Right ventricle myocardium inferior (tissue), 1 donor: ENCODE data around the gene CAMSAP3. TPM values are rescaled to one million over a fixed set of nuclear protein-coding genes. Genes with fewer than 3 reads are reported as not detected.
"Not testable (repeated sequence)": the region's sequence is repeated elsewhere in the genome, so short reads cannot be mapped to it uniquely, and the experiment has no call there.

Experiments
- ATAC-seq: fragments of 200-7000 bp; cut with Tn5 transposase; one replicate; pipeline ENCODE4 v1.9.1; 2020; ENCODE audit warnings: mild to moderate bottlenecking, moderate library complexity
- DNase-seq: peaks from one replicate; pipeline ENCODE4 v3.0.0; 2021; ENCODE audit errors: missing footprints
- intact Hi-C: fragments of 100-400 bp; cut with DNase I; formaldehyde crosslinking; loops from one replicate; pipeline ENCODE4 v1.11.0; 2022
- total RNA-seq: library from RNA; stranded (reverse); fragmentation: NEBNext Ultra II Directional; extraction: Animal tissue kit (Norgen Biotek cat#: 25700); gene quantifications from one replicate; pipeline ENCODE4 v1.2.1, GENCODE V29; 2021
- donor health status: DM: no; HTN: yes; CAD: no; lungs with severe emphysema.

Gene CAMSAP3
- total RNA-seq, 1 donor from 2014 or later: 1.9 TPM

DNA sequence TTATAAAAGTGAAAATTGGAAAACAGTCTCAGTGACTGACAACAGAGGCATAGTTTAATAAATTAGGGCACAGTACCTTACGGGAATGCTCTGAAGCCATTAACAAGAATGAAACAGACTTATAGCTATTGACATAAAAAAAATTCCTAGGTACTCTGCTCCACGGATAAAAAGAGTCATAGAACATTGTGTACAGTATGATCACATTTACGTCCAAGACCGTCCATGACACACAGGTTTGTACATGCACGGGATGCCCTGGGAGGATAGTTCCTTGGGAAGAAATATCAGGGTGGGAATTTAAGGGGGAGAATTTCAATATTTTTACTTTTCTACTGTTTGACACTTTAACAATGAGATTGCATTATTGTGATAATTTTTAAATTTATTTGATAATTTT is 24.9 kb upstream of the CAMSAP3 start:
- intact Hi-C loops: no loop called here
- ATAC-seq (no peak), DNase-seq (no peak)

DNA sequence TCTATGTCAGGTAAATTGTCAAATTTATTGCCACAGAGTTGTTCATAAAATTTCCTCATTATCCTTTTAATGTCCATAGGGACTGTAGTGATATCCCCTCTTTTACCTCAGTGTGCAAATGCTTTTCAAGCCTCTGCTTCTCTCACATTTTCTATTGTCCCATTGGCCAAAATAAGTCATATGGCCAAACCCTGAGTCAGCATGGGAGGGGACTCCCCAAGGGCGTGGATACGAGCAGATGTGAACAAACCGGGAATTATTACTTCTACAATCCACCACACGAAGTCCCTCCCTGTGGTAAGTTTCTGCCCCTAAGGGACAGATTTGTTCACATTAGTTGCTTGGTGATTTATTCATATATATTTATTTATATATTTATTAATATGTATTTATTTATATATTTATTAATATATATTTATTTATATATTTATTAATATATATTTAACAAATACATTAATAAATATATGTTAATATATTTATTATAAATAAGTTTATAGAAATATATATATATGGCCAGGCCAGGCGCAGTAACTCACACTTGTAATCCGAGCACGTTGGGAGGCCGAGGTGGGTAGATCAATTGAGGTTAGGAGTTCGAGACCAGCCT is 20.1 kb upstream of the CAMSAP3 start:
- intact Hi-C loops: no loop called here
- DNase-seq (no peak), ATAC-seq (no peak)

GRCh38 chr19:7577422-7577821 is 18.2 kb upstream of the CAMSAP3 start:
- DNase-seq, ATAC-seq, intact Hi-C loops: not testable (repeated sequence)

- DNase-seq: no peak
- intact Hi-C loops: no loop called here
- no peak for ATAC-seq
These were observed 17.5 kb upstream of the CAMSAP3 start for GRCh38 chr19:7578127-7578526.

GRCh38 chr19:7579182-7579581 is 16.5 kb upstream of the CAMSAP3 start:
- no peak for ATAC-seq
- no peak for DNase-seq
- intact Hi-C loops: no loop called here

- DNase-seq (no peak), ATAC-seq (no peak)
- intact Hi-C loops: no loop called here
These were observed 13.2 kb upstream of the CAMSAP3 start for GRCh38 chr19:7582446-7582845.

DNA sequence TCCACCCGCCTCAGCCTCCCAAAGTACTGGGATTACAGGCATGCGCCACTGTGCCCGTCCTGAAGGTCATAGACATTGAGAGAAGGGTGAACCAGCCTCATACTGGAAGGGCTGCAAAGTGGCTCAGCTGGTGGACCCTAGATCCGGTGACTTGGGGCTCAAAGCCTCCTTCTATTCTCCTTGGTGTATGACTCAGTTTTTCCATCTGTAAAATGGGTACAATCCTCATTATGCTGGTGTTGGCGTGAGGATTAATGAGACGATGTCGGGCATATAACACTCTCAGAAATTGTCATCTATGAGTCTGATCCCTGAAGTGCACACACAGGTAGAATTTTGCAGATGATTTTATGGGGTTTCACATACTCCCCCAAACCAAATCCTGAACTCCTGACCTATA is 5.8 kb upstream of the CAMSAP3 start:
- no peak for ATAC-seq
- DNase-seq: no peak
- intact Hi-C loops: no loop called here

GRCh38 chr19:7590256-7590655 is 5.4 kb upstream of the CAMSAP3 start:
- ATAC-seq (no peak), DNase-seq (no peak)
- intact Hi-C loops: no loop called here

DNA sequence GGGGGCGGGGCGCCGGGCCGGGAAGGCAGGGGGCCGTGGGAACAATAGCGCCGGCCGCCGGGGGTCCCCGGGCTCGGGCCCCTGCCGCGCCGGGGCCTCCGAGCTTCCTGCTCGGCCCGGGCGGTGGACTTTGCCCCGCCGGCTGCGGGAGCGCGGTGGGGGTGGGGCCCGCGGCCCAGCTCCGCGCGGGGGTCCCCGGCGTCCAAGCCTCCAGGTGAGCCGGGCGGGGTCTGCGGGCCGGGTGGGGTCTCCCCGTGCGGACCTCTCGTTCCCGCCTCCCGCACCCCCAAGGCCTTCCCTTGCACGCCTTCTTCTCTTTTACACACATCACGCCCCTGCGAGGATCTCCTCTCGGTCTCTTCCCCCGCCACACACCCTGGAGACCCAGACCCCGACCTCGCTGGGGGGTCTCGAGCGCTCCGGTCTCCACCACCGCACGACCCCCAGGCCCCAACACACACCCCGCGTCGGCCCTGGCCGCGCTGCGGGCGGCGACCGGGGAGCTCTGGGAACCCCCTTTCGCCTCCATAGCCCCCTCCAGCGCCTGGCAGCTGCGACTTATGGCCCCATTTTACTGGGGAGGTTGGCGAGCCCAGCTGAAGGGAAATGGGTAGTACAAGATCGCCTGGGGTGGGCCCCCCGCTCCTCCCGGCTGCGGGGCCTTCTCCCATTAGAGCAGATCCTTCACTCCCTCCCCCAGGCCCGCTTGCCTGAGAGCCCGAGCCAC is 711 bp downstream of the CAMSAP3 start:
- DNase-seq: no peak
- no peak for ATAC-seq
- intact Hi-C loops: no loop called here

DNA sequence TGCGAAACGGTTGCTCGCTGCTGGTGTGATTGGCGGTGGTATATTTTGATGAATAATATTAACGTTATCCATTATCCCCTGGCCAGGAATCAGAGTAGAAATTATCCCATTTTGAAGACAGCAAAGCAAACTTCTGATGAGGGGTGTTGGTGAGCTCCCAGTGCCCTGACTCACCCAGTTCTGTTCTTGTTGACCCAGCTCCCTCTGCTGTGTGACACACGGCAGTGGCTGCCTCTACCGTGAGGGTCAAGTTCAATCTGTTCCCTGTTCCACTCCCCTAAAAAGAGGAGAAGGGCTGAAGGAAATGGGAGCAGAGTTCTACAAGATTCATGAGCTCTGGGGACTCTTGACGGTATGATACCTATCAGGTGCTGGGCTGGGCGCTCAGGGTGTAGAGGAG is 2.0 kb downstream of the CAMSAP3 start:
- no peak for ATAC-seq
- intact Hi-C loops: no loop called here
- DNase-seq: no peak

GRCh38 chr19:7598180-7598579 is 2.5 kb downstream of the CAMSAP3 start:
- DNase-seq (no peak), ATAC-seq (no peak)
- intact Hi-C loops: no loop called here

GRCh38 chr19:7600721-7601120 is 5.1 kb downstream of the CAMSAP3 start:
- no peak for ATAC-seq
- no peak for DNase-seq
- intact Hi-C loops: no loop called here

DNA sequence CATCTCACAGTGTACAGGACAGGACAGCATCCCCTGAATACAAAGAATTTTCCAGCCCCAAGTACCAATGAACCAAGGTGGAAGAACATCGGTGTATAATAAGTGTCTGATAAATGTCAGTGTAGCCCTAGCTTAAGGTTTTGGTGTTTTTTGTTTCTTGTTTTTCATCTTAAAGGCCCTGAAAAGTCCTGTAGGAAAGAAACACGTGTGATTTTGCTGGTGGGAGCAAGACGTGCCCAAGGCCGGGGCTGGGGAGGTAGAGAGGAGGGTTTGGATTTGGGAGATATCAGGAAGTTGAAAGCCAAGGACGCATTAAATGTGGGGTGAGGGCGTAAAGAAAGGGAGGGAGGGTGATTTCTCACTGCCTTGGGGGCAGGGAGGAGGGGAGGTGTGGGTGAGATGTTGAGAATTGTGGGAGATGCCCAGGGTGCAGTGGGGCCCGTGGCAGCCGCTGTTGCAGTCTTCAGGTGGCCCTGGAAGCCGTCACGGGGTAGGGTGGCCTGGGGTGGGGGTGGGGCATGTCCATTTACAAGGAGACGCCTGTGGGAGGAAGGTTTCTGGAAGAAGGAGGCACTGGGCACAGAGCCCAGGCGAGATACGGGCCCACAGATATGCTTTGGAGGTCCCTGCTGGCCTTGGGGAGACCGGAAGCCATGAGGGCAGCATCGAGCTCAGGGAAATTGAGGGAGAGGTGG is 6.7 kb downstream of the CAMSAP3 start:
- intact Hi-C loops: no loop called here
- ATAC-seq: no peak
- no peak for DNase-seq

GRCh38 chr19:7602935-7603497 is 7.4 kb downstream of the CAMSAP3 start:
- DNase-seq (no peak), ATAC-seq (no peak)
- intact Hi-C loops: no loop called here

DNA sequence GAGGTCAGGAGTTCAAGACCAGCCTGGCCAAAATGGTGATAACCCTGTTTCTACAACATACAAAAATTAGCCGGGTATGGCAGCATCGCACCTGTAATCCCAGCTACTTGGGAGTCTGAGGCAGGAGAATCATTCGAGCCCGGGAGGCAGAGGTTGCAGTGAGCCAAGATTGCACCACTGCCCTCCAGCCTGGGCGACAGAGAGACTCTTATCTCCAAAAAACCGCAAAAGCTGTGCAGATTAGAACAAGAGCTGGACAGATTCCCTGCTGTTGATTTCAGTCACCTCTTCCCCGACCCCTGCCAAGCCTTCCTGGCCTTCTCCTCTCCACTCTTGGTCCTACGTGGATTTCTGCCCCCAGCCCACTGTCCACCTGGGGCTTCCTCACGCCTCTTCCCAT is 8.3 kb downstream of the CAMSAP3 start:
- ATAC-seq (no peak), DNase-seq (no peak)
- intact Hi-C loops: no loop called here

DNA sequence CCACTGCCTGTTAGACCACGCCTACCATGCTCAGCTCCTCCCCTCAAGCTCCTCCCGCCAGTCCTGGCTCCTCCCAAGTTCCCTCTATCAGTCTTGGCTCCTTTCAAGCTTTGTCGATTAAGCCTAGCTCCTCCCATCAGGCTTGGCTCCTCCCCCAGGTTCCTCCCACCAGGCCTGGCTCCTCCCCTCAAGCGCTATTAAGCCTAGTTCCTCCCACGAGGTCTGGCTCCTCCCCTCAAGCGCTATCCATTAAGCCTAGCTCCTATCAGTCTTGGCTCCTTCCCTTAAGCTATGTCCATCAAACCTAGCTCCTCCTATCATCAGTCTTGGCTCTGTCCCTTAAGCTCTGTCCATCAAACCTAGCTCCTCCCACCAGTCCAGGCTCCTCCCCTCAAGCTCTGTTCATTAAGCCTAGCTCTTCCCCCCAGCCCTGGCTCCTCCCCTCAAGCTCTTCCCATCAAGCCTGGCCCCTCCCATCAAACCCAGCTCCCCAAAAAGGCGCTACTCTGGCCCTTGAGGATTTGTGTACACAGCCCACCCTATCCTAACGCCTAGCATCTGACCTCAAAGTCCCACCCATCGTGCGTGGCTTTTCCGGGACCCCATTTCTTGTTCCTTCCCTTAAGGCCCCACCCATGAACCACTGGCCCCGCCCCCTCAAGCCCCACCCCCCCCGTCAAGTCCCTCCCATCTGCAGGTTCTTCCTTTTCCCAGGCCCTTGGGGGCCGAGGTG is 10.0 kb downstream of the CAMSAP3 start:
- no peak for DNase-seq
- no peak for ATAC-seq
- intact Hi-C loops: no loop called here

DNA sequence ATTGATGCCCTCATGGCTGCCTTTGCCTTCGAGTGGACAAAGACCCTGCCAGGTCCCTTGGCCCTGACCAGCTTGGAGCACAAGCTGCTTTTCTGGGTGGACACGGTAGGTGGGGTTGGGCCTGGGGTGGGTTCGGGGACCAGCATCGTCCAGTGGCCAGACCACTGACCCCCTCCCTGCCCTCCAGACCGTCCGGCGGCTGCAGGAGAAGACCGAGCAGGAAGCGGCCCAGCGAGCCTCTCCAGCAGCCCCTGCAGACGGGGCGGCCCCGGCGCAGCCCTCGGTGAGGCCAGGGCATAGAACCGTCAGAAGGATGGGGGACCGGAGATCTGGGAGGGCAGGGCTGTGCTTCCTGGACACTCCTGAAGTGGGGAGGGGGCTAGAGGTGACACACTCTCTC is 10.6 kb downstream of the CAMSAP3 start:
- DNase-seq (no peak), ATAC-seq (peak; percentile 16)
- intact Hi-C loops: no loop called here

DNA sequence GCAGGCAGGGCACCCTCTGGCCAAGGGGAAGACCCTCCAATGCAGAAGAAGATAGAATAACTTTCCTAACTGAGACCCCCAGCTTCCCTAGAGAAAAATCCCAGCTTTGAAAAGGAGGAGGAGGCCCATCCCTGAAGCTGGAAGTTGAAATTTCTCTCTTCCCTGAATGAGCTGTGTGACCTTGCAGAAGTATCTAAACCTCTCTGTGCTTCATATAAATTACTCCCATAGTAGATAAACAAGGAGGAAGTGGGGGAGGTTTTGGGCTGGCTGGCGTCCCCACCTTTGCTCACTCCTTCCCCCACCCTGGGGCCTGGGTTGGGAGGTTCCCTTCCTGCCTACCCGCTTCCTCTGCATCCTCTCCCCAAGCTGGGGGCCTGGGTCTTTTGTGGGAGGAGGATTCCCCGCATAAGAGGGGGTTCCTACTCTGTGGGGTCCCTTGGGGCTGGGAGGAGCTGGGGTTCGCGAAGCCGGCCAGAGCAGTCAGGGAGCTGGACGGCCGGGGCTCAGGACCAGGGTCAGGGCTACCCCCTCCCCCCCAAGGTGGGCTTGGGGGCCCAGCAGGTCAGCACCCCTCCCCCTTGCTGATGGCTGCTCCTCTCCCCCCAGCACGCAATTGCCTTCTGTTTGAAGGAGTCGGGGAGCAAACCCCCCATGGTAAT is 11.7 kb downstream of the CAMSAP3 start:
- intact Hi-C loops: no loop called here
- DNase-seq (no peak), ATAC-seq (no peak)
